A549 (cell line): ENCODE results near the gene TAF4B. TPM values are rescaled to one million over a fixed set of nuclear protein-coding genes. Genes with fewer than 3 reads are reported as not detected.
"Not testable (repeated sequence)": the region's sequence is repeated elsewhere in the genome, so short reads cannot be mapped to it uniquely, and the experiment has no call there.

Source experiments
- ATAC-seq, 2 experiments: fragments of 200-7000 bp in 1 of 2; fragments of >200 bp in 1 of 2; cut with Nextera tagmentation in 1 of 2; cut with Tn5 transposase in 1 of 2; 3 replicates each; pipeline versions ENCODE4 v1.8.0 to v1.9.1; 2018 to 2020; ENCODE audit warnings: mild to moderate bottlenecking in 1 of 2, moderate library complexity in 1 of 2
- CTCF ChIA-PET: fragments of 300-600 bp; sonication (Branson Sonifier 250); formaldehyde crosslinking; extraction: SDS; loops from one replicate; lab custom pipeline; 2021; ENCODE audit warnings: antibody characterized with exemption, inconsistent platforms; lab: Yijun Ruan, JAX
- POLR2A ChIA-PET: fragments of 350-600 bp; formaldehyde crosslinking; extraction: SDS; loops from one replicate; lab custom pipeline; 2021; ENCODE audit warnings: antibody characterized with exemption, inconsistent platforms; lab: Yijun Ruan, JAX
- DNase-seq, 2 experiments: peaks; one replicate each; pipeline versions ENCODE4 v3.0.0 to v3.0.0-alpha.2; 2011 to 2016; ENCODE audit warnings: low read depth in 1 of 2, low spot score in 1 of 2
- FAIRE-seq: peaks from 2 replicates; lab custom pipeline; 2011; peaks lifted over from hg19 to GRCh38; lab: Jason Lieb, UNC
- H3K27ac ChIP-seq, 2 experiments: fragments of >200 bp; sonication (Bioruptor Twin); formaldehyde crosslinking; 3 replicates each; pipeline ENCODE4 v1.5.1; 2016 to 2017
- H3K4me1 ChIP-seq: fragments of >200 bp; sonication (Bioruptor Twin); formaldehyde crosslinking; 3 replicates; pipeline ENCODE4 v1.6.1; 2016
- H3K4me2 ChIP-seq: fragments of >200 bp; sonication (Bioruptor Twin); formaldehyde crosslinking; 3 replicates; pipeline ENCODE4 v1.6.1; 2016
- H3K4me3 ChIP-seq: fragments of >200 bp; sonication (Bioruptor Twin); formaldehyde crosslinking; 3 replicates; pipeline ENCODE4 v1.5.1; 2016
- H3K9me3 ChIP-seq: fragments of >200 bp; sonication (Bioruptor Twin); formaldehyde crosslinking; 3 replicates; pipeline ENCODE4 v1.6.1; 2016
- ATOH8 ChIP-seq: fragments of 250-450 bp; sonication (Bioruptor Pico); IDR thresholded peaks from 2 replicates; pipeline ENCODE4 v1.5.0; 2020; ENCODE audit warnings: low read depth, mild to moderate bottlenecking, moderate library complexity
- CBX2 ChIP-seq: fragments of 200-600 bp; sonication (generic); IDR thresholded peaks from 2 replicates; pipeline ENCODE4 v1.6.1; 2016; ENCODE audit warnings: low read depth, mild to moderate bottlenecking, borderline replicate concordance
- CEBPB ChIP-seq, 2 experiments: fragments of >200 bp in 1 of 2; sonication (Bioruptor Twin) in 1 of 2; formaldehyde crosslinking in 1 of 2; IDR thresholded peaks; 2 replicates each; pipeline ENCODE4 v1.6.1; 2012 to 2016
- CHD2 ChIP-seq: fragments of 150-350 bp; IDR thresholded peaks from 2 replicates; pipeline ENCODE4 v1.6.1; 2014; ENCODE audit warnings: low read length; ENCODE audit not compliant: partially characterized antibody
- EHF ChIP-seq: fragments of 250-450 bp; sonication (Bioruptor Pico); IDR thresholded peaks from 2 replicates; pipeline ENCODE4 v1.5.0; 2020; ENCODE audit warnings: mild to moderate bottlenecking
- EP300 ChIP-seq, 2 experiments: fragments of >200 bp; sonication (Bioruptor Twin); formaldehyde crosslinking; IDR thresholded peaks; 2 replicates in 1 of 2; 3 replicates in 1 of 2; pipeline ENCODE4 v1.6.1; 2016 to 2017
- FOSB ChIP-seq: fragments of 250-450 bp; sonication (Bioruptor Pico); IDR thresholded peaks from 2 replicates; pipeline ENCODE4 v1.5.0; 2020; ENCODE audit warnings: mild to moderate bottlenecking, moderate library complexity
- FOSL2 ChIP-seq, 2 experiments: fragments of 450-650 bp in 1 of 2; fragments of >200 bp in 1 of 2; sonication (Bioruptor Twin) in 1 of 2; formaldehyde crosslinking; IDR thresholded peaks; 2 replicates each; pipeline versions ENCODE4 v1.5.0 to v1.6.1; 2016 to 2020; ENCODE audit warnings: mild to moderate bottlenecking in 1 of 2, moderate library complexity in 1 of 2
- GATA3 ChIP-seq: IDR thresholded peaks from 2 replicates; pipeline ENCODE4 v1.6.1; 2012; ENCODE audit warnings: borderline replicate concordance
- HDAC2 ChIP-seq: fragments of 200-600 bp; sonication (generic); IDR thresholded peaks from 2 replicates; pipeline ENCODE4 v1.6.1; 2016
- HES2 ChIP-seq: fragments of >200 bp; sonication (Bioruptor Twin); formaldehyde crosslinking; IDR thresholded peaks from 2 replicates; pipeline ENCODE4 v1.6.1; 2016
- HMGXB4 ChIP-seq: fragments of 250-450 bp; sonication (Bioruptor Pico); IDR thresholded peaks from 2 replicates; pipeline ENCODE4 v1.5.0; 2021; ENCODE audit warnings: mild to moderate bottlenecking, moderate library complexity, borderline replicate concordance
- HOXB13 ChIP-seq: fragments of 250-450 bp; sonication (Bioruptor Pico); IDR thresholded peaks from 2 replicates; pipeline ENCODE4 v1.5.0; 2020; ENCODE audit warnings: low read depth, mild to moderate bottlenecking, moderate library complexity
- HOXB5 ChIP-seq: fragments of 250-450 bp; sonication (Bioruptor Pico); IDR thresholded peaks from 2 replicates; pipeline ENCODE4 v1.5.0; 2020; ENCODE audit warnings: mild to moderate bottlenecking, moderate library complexity
- JUN ChIP-seq, 2 experiments: fragments of >200 bp; sonication (Bioruptor Twin); formaldehyde crosslinking; IDR thresholded peaks; 2 replicates in 1 of 2; 3 replicates in 1 of 2; pipeline ENCODE4 v1.6.1; 2016 to 2017
- JUNB ChIP-seq: fragments of >200 bp; sonication (Bioruptor Twin); formaldehyde crosslinking; IDR thresholded peaks from 2 replicates; pipeline ENCODE4 v1.6.1; 2016
- KDM1A ChIP-seq: fragments of 200-600 bp; sonication (generic); IDR thresholded peaks from 2 replicates; pipeline ENCODE4 v1.6.1; 2016; ENCODE audit warnings: low read depth, mild to moderate bottlenecking
- MAFK ChIP-seq: fragments of 450-650 bp; IDR thresholded peaks from 2 replicates; pipeline ENCODE4 v1.6.1; 2014; ENCODE audit not compliant: partially characterized antibody
- PHF8 ChIP-seq: fragments of 200-600 bp; sonication (generic); IDR thresholded peaks from 2 replicates; pipeline ENCODE4 v1.6.1; 2016; ENCODE audit warnings: low read depth, mild to moderate bottlenecking, antibody characterized with exemption, moderate library complexity, borderline replicate concordance
- RARB ChIP-seq: fragments of 250-450 bp; sonication (Bioruptor Pico); IDR thresholded peaks from 2 replicates; pipeline ENCODE4 v1.8.0; 2021; ENCODE audit warnings: mild to moderate bottlenecking, moderate library complexity
- RCOR1 ChIP-seq: fragments of 150-350 bp; IDR thresholded peaks from 2 replicates; pipeline ENCODE4 v1.6.1; 2014; ENCODE audit warnings: antibody characterized with exemption, low read length, low read depth
- TP53 ChIP-seq: fragments of 250-450 bp; sonication (Bioruptor Pico); IDR thresholded peaks from 2 replicates; pipeline ENCODE4 v1.5.0; 2021; ENCODE audit warnings: mild to moderate bottlenecking, moderate library complexity
- ZC3H11A ChIP-seq: fragments of 450-650 bp; IDR thresholded peaks from 2 replicates; pipeline ENCODE4 v1.6.1; 2014; ENCODE audit warnings: antibody characterized with exemption, mild to moderate bottlenecking
- ZNF302 ChIP-seq: fragments of 250-450 bp; sonication (Bioruptor Pico); IDR thresholded peaks from 2 replicates; pipeline ENCODE4 v1.9.0; 2021; ENCODE audit warnings: inconsistent platforms, mild to moderate bottlenecking, moderate library complexity
- WGBS: methylation state at CpG from one replicate; pipeline ENCODE4 v1.1.6; 2017; ENCODE audit errors: missing lambda C conversion rate; 5-methylcytosine and 5-hydroxymethylcytosine counted together
- polyA plus RNA-seq, 4 experiments: library from polyadenylated mRNA; depleted of rRNA in 3 of 4; stranded (reverse); fragments of >200 nt; fragmentation: RNase III in 1 of 4; extraction: RNeasy Plus Mini Kit Qiagen cat#74134 plus additional on column Dnase treatment in 1 of 4; gene quantifications; 2 replicates in 3 of 4; 3 replicates in 1 of 4; pipeline ENCODE4 v1.2.3, GENCODE V29; 2011 to 2017

Gene TAF4B
- polyA plus RNA-seq, 2 of the 4 experiments (the other 2 are of a cell fraction) = 2.5 to 5.6 TPM

GRCh38 chr18:26227051-26227670 is 916 bp downstream of the TAF4B start:
- ChIA-PET POLR2A (interaction anchor here (0.6 to 1.4 kb wide), 4 partner anchors 11 to 427 kb away, joined by 3 to 4 read pairs (median 4); no protein-coding TSS in a partner anchor), CTCF (no interaction called here)
- Histone ChIP-seq H3K4me1 (peaks cover 16% of the 10 kb centered on the region; the same call in 2 of the 3 replicates), H3K4me2 (peak overlapping the region; percentile 91), H3K9me3 (no peaks in the 10 kb centered on the region), H3K27ac (peak overlapping the region; percentile 82 to 93), H3K4me3 (peak overlapping the region; percentile 88)
- 22% methylated on average over 22 of the region's 28 CpGs for WGBS
- peak in 1 of 2 experiments; percentile 16 for DNase-seq
- TF ChIP-seq MAFK = peak; percentile 80
- TF ChIP-seq FOSB (CRISPR knock-in tag) = no peak
- FAIRE-seq = no peak
- peak; percentile 14 to 34; a peak in 5 of 6 replicates for ATAC-seq

- no peaks in the 10 kb centered on the region for H3K9me3 ChIP-seq
- ATAC-seq (no peak), DNase-seq (no peak), FAIRE-seq (no peak)
- WGBS = 82% methylated on average over 6 of the region's 6 CpGs
- H3K4me3 ChIP-seq = no peak overlapping the region
- ChIA-PET POLR2A (no interaction called here), CTCF (no interaction called here)
- H3K4me2 ChIP-seq = peak overlapping the region; percentile 91
- TF ChIP-seq ATOH8 = no peak
- no peak for TF ChIP-seq FOSB (CRISPR knock-in tag)
- no peak for TF ChIP-seq JUN (IDR thresholded peaks at IDR 0.05)
- no peak for TF ChIP-seq CHD2
- no peak for TF ChIP-seq HMGXB4
- TF ChIP-seq, all 56 proteins: peak for 0
- H3K27ac ChIP-seq = no peak overlapping the region
- H3K4me1 ChIP-seq = peaks cover 16% of the 10 kb centered on the region; the same call in 2 of the 3 replicates
These were observed 2.5 kb downstream of the TAF4B start for GRCh38 chr18:26228562-26229260.

GRCh38 chr18:26230497-26230896 is 4.3 kb downstream of the TAF4B start:
- Histone ChIP-seq H3K9me3 (no peaks in the 10 kb centered on the region), H3K4me3 (no peak overlapping the region), H3K4me1 (peaks cover 16% of the 10 kb centered on the region; the same call in 2 of the 3 replicates), H3K4me2 (no peak overlapping the region), H3K27ac (no peak overlapping the region)
- ChIA-PET CTCF (no interaction called here), POLR2A (no interaction called here)
- FAIRE-seq (no peak), DNase-seq (no peak), ATAC-seq (no peak)
- 91% methylated on average over 8 of the region's 8 CpGs for WGBS
- TF ChIP-seq HOXB5 (CRISPR knock-in tag) (no peak), JUNB (no peak), FOSB (CRISPR knock-in tag) (no peak), RARB (CRISPR knock-in tag) (no peak)

GRCh38 chr18:26233208-26233607 is 7.0 kb downstream of the TAF4B start:
- WGBS = 78% methylated on average over 5 of the region's 5 CpGs

GRCh38 chr18:26237363-26237762 is 11.1 kb downstream of the TAF4B start:
- FAIRE-seq, H3K4me3 ChIP-seq, ATAC-seq, H3K9me3 ChIP-seq, H3K4me2 ChIP-seq, H3K4me1 ChIP-seq, DNase-seq, CTCF ChIA-PET, H3K27ac ChIP-seq: not testable (repeated sequence)
- WGBS = 83% methylated on average over 2 of the region's 2 CpGs
- POLR2A ChIA-PET = interaction anchor here (1.6 kb wide), 1 partner anchor 11 kb away, joined by 4 read pairs; the partner anchor contains the start of gene TAF4B

More at GRCh38 chr18:26233208-26233607, 7.0 kb downstream of the TAF4B start:
- ChIA-PET CTCF (no interaction called here), POLR2A (no interaction called here)
- DNase-seq (no peak), ATAC-seq (no peak), FAIRE-seq (no peak)
- Histone ChIP-seq H3K4me3 (no peak overlapping the region), H3K4me1 (peaks cover 7% of the 10 kb centered on the region; the same call in 2 of the 3 replicates), H3K9me3 (no peaks in the 10 kb centered on the region), H3K4me2 (no peak overlapping the region), H3K27ac (no peak overlapping the region)
- no peak for TF ChIP-seq CEBPB (IDR thresholded peaks at IDR 0.05)
- TF ChIP-seq JUN (IDR thresholded peaks at IDR 0.05) = no peak
- no peak for TF ChIP-seq HMGXB4
- no peak for TF ChIP-seq ZC3H11A
- TF ChIP-seq EHF (CRISPR knock-in tag) = no peak
- TF ChIP-seq HES2 = no peak
- TF ChIP-seq TP53 (CRISPR knock-in tag) = no peak
- TF ChIP-seq CBX2 = no peak
- no peak for TF ChIP-seq GATA3
- no peak for TF ChIP-seq EP300 (IDR thresholded peaks at IDR 0.05)
- TF ChIP-seq ZNF302 = no peak
- TF ChIP-seq MAFK = no peak
- no peak for TF ChIP-seq KDM1A
- no peak for TF ChIP-seq PHF8
- TF ChIP-seq HOXB13 (CRISPR knock-in tag) = no peak
- no peak for TF ChIP-seq FOSL2 (IDR thresholded peaks at IDR 0.05)
- TF ChIP-seq FOSL2 (CRISPR knock-in tag; IDR thresholded peaks at IDR 0.05) = no peak
- no peak for TF ChIP-seq RCOR1
- no peak for TF ChIP-seq HDAC2
